GM20431 (cell line): ENCODE results near the gene WT1.

ENCODE experiments used
- in situ Hi-C: fragments of 300-500 bp; cut with MseI, MboI; formaldehyde crosslinking; loops from one replicate; pipeline ENCODE4 v1.15.0; 2020; ENCODE audit warnings: low sequenced_read_pairs; ENCODE audit not compliant: unreplicated experiment

Gene WT1

DNA sequence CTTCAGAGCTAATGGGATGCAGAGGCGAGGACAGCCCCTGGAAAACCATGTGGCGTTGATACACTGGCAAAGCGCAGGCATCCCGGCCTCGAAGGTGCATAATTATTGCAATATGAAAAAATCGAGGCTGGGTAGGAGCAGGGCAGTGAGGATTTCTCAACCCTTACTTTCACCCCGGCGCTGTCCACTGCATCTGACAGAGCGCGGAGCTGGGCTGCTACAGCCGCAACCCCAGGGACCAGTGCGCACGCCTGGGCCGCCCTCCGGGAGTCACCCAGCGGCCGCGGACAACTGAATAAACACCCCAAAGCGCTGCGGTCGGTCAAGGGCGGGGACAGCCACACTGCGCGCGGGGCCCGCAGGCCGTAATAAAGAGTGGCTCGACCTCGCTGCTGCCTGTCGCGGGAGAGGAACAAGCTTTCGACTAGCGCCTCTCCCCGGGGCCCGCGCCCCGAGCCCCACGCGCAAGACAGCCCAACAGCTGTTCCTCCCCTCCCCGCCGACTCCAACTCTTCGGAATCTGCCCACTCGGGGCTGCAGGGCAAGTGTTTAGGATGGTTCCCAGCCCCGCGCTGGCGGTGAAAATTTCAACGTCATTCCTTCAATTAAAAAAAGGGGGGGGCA is 3.6 kb upstream of the WT1 start:
- in situ Hi-C loops: no loop called here

DNA sequence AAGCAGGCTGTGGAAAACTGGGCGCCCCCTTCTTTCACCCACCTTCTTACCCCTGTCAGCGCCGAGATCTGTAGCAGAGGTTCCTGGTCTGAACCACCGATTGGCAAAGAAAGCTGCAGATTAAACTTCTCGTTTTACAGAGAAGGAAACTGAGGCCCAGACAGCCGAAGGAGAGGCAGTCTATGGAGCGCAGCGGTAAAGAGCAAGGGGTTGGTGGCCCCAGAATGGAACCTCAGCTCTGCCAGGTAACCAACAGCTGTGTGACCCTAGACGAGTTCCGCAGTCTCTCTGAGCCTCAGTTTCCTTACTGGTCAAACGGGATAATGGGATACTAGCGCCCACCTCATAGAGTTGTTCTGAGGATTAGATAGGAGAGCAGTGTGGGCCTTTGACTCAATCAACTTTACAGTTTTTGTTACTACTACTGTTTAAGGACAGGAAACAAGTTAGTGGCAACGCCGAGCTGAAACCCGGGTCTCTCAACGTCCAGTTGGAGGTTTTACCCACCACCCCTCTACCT is 3.1 kb upstream of the WT1 start:
- in situ Hi-C loops: no loop called here

DNA sequence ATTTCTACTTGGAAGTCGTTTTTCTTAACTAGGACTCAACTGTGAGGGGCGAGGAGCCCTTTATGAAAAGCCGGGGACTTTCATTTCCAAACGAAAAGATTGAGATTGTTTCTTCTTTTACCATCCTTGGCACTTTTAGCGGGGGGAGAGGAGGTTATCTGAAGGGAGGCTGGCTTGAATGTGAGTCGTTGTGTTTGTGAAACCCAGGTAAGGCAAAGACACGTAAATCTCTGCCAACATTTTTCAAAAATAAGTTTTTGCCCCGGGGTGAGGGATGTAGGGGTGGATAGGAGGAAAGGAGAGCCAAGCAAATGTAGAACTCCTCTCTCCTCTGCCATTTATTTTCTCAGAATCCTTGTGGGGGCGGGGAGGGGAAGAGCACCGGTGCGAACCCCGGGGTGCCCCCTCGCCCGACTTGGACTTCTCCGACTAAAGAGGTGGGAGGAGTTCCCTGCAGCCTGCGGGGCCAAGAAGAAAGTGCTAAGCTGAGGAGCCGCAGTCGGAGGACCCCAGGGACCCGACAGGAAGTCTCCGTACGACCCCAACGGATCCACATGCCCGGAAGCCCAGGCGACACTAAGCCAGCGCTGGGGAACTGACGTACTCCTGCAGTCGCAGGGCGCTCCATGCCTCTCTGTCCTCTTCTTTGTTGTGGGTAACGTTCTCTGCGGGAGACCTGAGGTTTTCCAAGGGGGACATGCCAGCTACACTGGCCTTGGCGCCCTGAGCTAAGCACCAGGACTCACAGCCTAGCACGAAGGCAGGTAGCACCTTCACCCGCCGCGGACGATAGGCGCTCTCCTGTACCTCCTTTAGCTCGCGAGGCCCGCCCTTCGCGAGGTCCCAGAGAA is 2.4 kb upstream of the WT1 start:
- in situ Hi-C loops: no loop called here

DNA sequence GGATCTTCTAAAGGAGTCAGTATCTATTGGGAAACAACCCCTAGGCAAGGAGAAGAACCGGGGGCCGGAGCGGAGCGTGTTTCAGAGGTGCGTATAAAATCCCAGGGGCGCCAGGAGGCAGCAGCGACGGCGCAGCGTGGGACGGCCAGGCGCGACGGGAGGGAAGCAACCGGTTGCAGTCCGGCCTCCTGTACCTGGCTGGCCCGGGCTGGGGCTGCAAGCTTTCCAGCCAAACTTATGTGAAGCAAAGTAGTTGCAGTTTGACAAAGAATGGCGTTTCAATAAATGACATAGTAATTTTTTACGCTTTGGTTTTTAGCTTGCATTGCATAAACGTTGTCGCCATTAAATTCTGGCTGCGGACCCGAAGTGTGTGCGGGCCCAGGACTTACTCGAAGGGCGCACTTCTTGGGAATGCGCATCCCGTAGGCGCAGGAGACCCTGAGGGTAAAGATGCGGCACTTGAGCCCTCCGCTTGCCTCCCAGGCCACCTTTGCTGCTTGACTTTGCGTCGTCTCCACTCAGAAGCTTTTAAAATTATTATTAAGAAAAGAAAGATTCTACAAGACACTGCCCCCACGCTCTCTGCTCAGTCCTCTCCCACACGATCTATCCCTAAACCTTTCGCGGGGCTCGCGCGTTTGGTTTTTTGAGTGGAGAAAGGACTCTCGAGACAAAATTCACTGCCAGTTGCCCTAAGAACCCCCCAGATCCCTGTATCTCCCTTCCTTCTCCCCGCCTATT is 1.6 kb upstream of the WT1 start:
- in situ Hi-C loops: no loop called here

DNA sequence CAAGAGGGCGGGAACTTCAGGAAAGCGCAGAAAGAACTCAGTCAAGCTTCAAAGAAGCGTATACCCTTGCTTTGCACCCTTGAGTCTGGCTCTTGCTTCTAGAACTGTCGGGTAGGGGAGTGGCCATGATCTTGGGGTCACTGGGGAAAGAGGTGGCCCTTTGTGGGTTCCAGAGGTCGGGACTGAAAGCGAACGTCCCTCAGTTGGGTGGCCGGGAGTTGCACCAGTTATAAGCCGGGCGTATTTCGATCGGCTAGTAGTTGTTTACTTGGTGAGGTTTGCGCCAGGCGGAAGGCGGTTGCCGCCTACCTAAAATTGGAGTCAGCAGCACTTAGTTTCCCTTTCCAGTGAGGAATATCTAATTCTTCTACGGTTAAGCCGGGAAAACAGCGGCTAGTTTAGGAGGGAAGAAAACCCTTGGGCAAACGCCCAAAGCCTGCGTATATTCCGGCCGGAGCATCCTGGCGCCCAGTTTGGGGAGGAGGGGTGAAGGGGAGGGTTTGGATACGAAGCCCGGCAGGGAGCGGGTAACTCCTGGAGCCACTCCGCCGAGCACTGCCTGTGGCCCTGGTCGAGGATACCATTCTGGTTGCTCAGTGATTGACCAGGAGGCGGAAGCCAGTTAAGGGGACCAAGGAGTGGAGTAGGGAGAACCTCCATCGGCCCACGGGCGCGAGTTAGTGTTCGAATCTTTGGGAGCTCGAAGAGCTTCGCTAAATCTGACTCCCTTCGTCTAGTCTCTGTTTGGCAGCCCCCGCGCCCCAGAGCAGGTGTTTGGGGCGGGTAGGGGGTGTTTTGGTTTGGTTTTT is 807 bp upstream of the WT1 start:
- in situ Hi-C loops: no loop called here

DNA sequence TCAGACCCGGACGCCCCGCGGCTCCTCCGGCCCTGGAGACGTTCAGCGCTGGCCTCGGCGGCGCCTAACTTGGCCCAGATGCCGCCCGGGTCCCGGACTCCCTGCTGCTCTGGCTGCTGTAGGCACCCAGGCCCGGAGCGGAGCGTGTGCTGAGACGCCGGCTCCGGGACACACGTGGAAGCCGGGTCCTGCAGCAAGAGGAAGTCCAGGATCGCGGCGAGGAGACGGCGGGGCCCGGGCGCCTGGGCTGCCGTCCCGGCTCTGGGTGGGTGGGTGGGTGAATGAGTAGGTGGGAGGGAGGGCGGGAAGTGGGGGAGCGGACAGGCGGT is 223 bp downstream of the WT1 start:
- in situ Hi-C loops: no loop called here

DNA sequence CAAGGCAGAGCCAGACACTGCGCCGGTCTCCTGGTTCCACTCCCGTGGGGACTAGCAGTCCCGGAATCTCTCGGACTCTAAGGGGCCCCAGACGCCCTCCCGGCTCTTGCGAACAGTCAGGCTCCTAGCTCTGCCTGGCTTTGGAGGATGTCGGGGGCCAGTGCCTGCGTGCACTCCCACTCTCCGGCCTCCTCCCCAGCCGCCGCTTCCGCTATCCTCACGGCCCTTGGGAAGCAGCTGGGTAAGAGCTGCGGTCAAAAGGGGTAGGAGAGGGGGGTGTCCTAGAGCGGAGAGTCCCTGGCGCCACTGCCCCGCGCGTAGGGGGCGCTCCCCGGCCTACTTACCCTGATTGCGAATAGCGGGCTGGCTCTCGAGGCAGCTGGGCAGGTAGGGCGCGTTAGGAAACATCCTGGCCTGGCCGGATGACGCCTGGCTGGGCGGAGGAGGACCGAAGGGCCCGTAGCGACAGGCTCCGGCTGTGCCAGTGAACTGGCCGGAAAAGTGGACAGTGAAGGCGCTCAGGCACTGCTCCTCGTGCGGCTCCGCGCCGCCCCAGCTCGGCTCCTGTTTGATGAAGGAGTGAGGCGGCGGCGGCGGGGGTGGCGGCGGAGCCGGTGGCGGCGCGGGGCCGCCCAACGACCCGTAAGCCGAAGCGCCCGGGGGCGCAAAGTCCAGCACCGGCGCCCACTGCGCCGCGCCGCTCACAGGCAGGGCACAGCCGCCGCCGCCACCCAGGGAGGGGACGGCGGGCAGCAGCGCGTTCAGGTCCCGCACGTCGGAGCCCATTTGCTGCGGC is 785 bp downstream of the WT1 start:
- in situ Hi-C loops: no loop called here

DNA sequence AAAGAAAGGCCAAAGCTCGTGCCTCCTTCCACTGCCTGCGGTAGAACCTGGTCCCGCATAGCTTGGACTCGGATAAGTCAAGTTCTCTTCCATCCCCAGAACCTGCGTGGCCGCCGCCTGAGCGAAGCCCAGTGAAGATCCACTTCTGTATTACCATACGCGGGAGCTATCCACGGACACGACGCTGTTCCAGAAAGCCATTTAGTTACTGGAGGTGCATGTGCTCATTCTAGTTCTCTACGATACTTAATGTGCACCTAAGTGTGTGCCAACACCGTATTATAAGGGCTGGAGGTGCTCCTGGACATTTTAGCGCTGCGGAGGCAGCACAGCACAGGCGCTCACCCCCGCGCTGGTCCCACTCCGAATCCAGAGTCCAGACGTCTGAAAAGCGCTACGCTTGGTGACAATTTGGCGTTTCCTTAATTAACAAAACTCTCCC is 1.4 kb downstream of the WT1 start:
- in situ Hi-C loops: no loop called here

DNA sequence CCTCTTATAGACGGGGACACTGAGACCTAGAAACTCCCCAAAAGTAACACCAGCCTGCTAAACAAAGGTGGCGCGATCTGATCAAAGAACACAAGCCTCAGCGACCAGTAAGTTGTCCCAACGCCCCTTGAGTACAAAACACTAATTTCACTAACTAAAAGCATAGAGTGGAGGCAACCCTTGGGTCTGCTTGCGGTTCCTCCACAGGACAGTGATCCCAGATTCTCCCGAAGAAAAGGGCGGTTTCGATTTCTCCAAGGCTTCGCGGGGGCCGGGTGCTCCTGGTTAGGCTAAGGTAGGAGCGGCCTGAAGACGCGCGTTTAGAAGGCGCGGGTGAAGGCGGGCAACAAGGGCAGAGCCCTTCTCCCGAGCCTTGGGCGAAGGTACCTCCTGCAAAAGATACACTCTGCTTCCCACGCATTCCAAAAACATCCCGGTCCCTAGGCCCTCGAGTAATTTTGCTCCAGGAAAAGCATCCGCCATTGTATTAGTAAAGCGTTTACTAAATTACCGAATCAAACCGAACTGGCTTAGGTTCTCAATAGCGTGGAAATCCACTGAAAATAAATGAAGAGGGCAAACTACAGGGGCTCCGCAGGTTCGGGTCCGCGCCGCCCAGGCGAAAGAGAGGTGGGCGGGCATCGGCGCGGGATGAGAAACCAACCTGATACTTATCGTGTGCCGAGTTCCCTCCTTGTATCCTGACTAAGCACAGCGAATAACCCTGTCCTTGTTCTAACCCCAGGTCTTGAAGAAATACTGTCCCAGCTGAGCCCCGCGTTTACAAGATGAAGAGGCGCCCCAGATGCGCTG is 2.0 kb downstream of the WT1 start:
- in situ Hi-C loops: no loop called here

DNA sequence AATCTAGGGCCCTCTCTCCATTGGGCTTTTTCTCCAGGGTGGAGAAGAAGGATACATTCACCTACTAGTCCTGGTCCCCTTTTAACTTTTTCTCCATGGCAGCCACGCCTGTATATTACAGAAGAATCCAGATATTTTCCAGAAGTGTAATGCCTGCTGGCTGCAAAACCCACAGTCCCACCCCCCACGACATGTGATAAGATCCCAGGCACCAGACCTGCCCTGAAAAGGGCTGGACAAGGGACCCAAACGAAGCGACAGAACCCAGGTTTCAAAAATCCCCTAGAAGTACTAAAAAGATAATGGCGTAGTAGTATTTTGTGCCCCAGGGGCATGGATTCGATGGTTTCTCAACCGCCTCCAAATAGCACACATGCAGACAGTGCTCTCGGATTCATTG is 2.8 kb downstream of the WT1 start:
- in situ Hi-C loops: no loop called here

DNA sequence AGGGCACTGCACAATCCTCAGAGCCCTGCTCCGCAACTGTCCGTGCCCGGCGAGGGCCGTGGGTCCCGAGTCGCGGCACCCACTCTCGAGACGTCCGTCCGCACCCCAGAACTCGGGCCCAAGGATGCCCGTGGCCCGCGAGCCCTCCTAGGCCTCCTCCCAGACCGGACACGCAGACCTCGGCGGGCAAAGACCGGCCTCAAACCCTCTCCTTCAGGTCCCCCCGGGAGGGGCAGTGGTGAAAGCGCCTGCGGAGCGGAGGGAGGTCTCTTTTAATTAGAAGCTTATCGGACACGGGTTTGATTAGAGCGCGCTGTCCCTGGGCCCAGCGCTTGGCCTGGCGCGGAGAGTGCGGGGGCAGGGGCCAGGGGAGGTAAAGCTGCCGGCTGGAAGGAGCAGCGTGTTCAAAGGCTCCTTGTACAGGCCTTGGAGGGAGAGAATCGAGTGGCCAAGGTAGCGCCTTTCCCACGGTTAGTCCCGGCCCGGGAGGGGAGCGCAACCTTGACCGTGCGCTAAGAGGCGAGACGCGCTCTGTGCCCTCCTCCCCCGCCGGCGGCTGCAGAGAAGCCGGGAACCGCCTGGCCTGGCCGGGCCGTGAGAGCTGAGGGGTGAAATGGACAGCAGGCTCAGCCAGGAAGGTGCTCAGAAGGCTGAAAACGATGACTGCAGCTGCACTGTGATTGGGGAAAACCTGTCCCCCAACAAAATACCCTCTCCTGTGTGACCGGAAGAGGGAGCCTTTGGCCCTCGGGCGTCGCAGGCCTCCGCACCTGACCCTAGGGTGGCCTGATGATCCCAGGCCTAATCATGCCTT is 4.6 kb downstream of the WT1 start:
- in situ Hi-C loops: no loop called here

DNA sequence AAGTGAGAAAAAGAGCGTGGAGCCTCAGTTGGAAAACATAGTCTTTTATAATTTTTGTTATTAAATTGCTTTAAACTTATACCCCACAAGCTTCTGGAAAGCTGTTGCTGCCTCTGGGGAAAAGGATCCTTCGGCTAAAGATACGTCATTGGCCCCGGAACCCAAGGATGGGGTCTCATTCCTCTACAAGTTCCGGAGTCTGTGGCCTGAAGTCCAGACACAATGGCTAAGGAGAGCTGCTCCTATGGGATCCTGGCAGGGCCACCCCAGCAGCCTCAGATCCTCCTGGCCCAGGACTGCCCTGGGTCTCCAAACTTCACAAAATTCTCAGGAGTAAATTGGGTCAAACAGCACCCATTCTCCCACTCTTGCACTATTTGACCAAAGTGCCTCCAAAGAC is 5.9 kb downstream of the WT1 start:
- in situ Hi-C loops: no loop called here

DNA sequence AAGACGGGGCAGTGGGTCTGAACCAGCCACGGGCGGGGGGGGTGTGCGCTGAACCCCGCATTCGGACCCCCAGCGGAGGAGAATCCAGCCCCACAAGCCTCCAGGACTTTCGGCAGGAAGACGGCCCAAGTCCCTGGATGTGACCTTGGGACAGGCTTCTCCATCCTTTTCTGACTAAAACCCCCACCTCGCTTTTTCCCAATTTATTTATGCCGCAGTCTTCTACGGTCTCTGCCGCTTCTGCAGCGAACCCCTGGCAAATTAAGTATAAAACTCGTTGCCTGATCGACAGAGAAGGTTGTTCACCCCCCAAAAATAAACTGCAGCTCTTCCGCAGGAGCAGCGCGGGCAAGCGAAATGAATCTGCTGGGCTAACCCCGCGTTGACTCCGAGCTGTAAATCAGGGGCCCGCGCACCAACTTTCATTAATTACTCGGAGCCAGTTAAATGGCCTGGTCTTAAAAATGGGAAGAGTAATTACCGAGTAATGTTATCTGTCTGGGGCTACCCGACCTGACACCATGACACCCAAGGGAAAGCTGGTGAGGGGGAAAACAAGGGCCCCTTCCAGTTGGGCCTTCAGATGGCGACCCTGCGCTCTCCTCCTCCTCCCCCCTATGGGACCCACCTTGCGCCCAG is 6.6 kb downstream of the WT1 start:
- in situ Hi-C loops: no loop called here

DNA sequence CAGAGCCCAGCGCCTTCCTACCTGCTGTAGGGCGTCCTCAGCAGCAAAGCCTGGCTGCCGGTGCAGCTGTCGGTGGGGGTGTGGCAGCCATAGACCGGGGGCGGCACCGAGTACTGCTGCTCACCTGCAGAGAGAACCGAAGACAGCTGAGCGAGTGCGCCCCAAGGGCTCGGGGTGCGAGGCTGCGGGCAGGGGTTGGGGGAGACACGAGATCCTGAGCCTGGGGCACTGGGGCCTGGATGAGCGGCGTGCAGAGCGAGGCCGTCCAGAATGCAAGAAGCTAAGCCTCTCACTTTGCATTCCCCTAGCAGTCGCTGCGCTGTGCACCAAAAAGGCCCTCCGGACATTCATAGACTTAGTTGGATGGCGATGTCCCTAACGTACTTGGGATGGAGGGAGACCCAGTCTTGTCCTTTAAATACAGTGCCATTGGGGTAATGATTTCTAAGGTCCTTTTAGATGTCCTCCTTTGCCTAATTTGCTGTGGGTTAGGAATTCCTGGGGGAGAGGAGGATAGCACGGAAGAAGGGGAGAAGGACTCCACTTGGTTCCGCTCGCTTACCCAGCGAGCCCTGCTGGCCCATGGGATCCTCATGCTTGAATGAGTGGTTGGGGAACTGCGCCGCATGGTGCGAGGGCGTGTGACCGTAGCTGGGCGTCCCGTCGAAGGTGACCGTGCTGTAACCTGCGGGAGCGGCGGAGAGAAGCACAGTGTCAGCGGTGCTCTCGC is 7.2 kb downstream of the WT1 start:
- in situ Hi-C loops: no loop called here

DNA sequence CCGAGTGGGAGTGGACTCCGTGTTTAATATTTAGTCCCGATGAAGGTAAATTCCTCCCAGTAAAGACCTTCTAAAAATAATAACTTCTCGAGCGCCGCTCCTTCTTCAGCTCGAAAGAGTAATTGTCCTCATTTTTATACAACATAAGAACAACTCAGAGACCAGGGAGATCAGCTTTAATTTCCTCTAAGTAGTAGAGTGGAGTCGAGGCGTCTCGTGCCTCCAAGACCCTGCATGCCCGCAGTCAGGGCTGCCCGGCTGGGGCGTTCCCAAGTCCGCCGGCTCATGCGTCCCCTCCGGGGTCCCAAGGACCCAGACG is 7.8 kb downstream of the WT1 start:
- in situ Hi-C loops: no loop called here

DNA sequence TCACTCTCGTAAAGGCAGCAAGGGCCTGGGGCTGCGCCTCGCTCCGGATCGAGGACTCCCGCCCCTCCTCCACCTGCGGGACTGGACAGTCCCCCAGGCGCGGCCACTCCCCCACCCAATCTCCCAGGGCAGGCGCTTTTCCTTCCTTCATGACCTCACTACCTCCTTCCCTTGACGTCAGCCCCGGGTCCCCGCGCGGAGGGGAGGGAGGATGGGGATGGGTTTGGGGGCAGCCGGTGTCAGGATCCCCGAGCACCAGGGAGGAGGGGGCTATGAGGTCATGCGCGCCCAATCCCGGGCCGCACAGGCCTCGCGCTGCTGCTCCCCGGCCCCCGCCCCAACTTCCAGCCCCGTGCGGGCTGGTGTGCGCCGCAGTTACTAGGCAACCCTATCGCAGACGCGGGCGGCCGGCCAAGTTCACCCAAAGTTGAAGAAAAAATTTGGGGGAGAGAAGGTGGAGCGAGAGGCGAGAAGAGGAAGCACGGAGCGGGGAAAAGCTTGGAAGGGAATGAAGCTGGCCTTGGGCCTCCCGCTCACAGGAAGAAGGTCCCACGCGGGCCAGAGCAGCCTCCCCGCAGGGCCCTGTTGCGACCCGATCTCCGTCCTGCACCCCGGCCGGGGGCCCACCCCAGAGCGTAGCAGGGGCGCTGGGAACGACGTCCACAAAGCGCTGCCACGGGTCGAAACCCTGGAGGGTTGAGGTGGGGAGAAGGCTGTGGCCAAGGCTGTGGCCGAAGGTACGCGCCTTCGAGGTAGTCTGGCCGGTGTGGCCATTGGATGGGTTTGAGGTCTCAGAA is 8.3 kb downstream of the WT1 start:
- in situ Hi-C loops: no loop called here
